Naive thymus-derived CD4-positive, alpha-beta T cell (primary cell): ENCODE data around the gene SHC2. TPM values are rescaled to one million over a fixed set of nuclear protein-coding genes. Genes with fewer than 3 reads are reported as not detected.

Source experiments
- ATAC-seq: fragments of 150-1000 bp; cut with Tn5 transposase; 2 replicates; pipeline ENCODE4 v1.10.0; 2021; ENCODE audit warnings: mild to moderate bottlenecking, moderate library complexity
- CTCF ChIA-PET: fragments of 350-600 bp; sonication (Branson Sonifier 250); formaldehyde crosslinking; loops from one replicate; lab custom pipeline; 2021; ENCODE audit warnings: antibody characterized with exemption; lab: Charles Lee
- POLR2A ChIA-PET: fragments of 350-600 bp; sonication (Branson Sonifier 250); formaldehyde crosslinking; loops from one replicate; lab custom pipeline; 2021; ENCODE audit warnings: antibody characterized with exemption, inconsistent platforms; lab: Charles Lee
- DNase-seq, 9 donors: peaks; one replicate each; pipeline versions ENCODE4 v3.0.0 to v3.0.0-alpha.2; 2020 to 2022; ENCODE audit warnings: mixed read lengths in 1 of 9
- H3K27ac ChIP-seq: one replicate; pipeline ENCODE4 v1.7.0; 2013; ENCODE audit warnings: mild to moderate bottlenecking, low read depth, low read length, moderate library complexity
- H3K27me3 ChIP-seq, 2 donors: one replicate each; pipeline ENCODE4 v1.7.0; 2013; ENCODE audit warnings: low read length in 2 of 2, mild to moderate bottlenecking in 2 of 2, moderate library complexity in 2 of 2; ENCODE audit not compliant: control insufficient read depth in 2 of 2, insufficient read depth in 2 of 2
- H3K36me3 ChIP-seq, 3 experiments: 1 replicate in 2 of 3; 2 replicates in 1 of 3; pipeline ENCODE4 v1.7.0; 2013; ENCODE audit warnings: low read length in 3 of 3, mild to moderate bottlenecking in 3 of 3, moderate library complexity in 1 of 3; ENCODE audit not compliant: insufficient read depth in 3 of 3, control insufficient read depth in 2 of 3
- H3K4me1 ChIP-seq, 2 donors: one replicate each; pipeline ENCODE4 v1.7.0; 2013; ENCODE audit warnings: low read length in 2 of 2, mild to moderate bottlenecking in 2 of 2, moderate library complexity in 1 of 2; ENCODE audit not compliant: control insufficient read depth in 2 of 2, insufficient read depth in 2 of 2
- H3K4me3 ChIP-seq: 2 replicates; pipeline ENCODE4 v1.7.0; 2013; ENCODE audit warnings: mild to moderate bottlenecking, low read length
- H3K9me3 ChIP-seq, 3 experiments: 1 replicate in 2 of 3; 2 replicates in 1 of 3; pipeline ENCODE4 v1.7.0; 2013; ENCODE audit warnings: low read length in 3 of 3; ENCODE audit not compliant: control insufficient read depth in 2 of 3
- H3K27ac Mint-ChIP-seq, 9 donors: one replicate each; pipeline ENCODE4 v1.8.0; 2020 to 2022; ENCODE audit warnings: mixed read lengths in 9 of 9, mild to moderate bottlenecking in 8 of 9, moderate library complexity in 5 of 9, inconsistent platforms in 2 of 9
- H3K27me3 Mint-ChIP-seq, 5 donors: one replicate each; pipeline ENCODE4 v1.8.0; 2021 to 2022; ENCODE audit warnings: mixed read lengths in 5 of 5, mild to moderate bottlenecking in 1 of 5
- H3K36me3 Mint-ChIP-seq, 5 donors: one replicate each; pipeline ENCODE4 v1.8.0; 2020 to 2022; ENCODE audit warnings: mixed read lengths in 5 of 5, mild to moderate bottlenecking in 3 of 5, inconsistent platforms in 1 of 5
- H3K4me1 Mint-ChIP-seq, 7 donors: one replicate each; pipeline ENCODE4 v1.8.0; 2020 to 2022; ENCODE audit warnings: mixed read lengths in 7 of 7, mild to moderate bottlenecking in 3 of 7, inconsistent platforms in 1 of 7
- H3K4me3 Mint-ChIP-seq, 10 donors: one replicate each; pipeline ENCODE4 v1.8.0; 2020 to 2022; ENCODE audit warnings: mild to moderate bottlenecking in 10 of 10, mixed read lengths in 10 of 10, moderate library complexity in 6 of 10, inconsistent platforms in 2 of 10
- H3K9me3 Mint-ChIP-seq, 11 donors: one replicate each; pipeline ENCODE4 v1.8.0; 2020 to 2022; ENCODE audit warnings: mixed read lengths in 11 of 11, mild to moderate bottlenecking in 4 of 11, inconsistent platforms in 1 of 11, moderate library complexity in 1 of 11
- intact Hi-C, 2 donors: fragments of 100-400 bp; cut with micrococcal nuclease; formaldehyde crosslinking; loops; one replicate each; pipeline ENCODE4 v1.15.1; 2023
- polyA plus RNA-seq, 2 donors: library from polyadenylated mRNA; unstranded; fragments of 300-500 nt; fragmentation: Illumina TruSeq; gene quantifications; one replicate each; pipeline ENCODE4 v1.2.3, GENCODE V29; 2021
- total RNA-seq, 6 experiments: library from RNA in 5 of 6; stranded (reverse) in 5 of 6; gene quantifications; 1 replicate in 5 of 6; 2 replicates in 1 of 6; pipeline ENCODE4 v1.2.3 and lab custom pipeline; 2021 to 2026

Gene SHC2
- total and polyA plus RNA-seq, 7 experiments from 2014 or later, result 0.82 to 2.3 (median 2.1) TPM; not detected in 4

GRCh38 chr19:464208-464545 lies 3.3 kb upstream of the SHC2 start:
- Histone ChIP-seq H3K9me3 (no peaks in the 10 kb centered on the region), H3K27ac (no peak overlapping the region), H3K4me1 (no peaks in the 10 kb centered on the region), H3K27me3 (peaks cover 0 to 6% of the 10 kb centered on the region in 2 donors), H3K36me3 (no peaks in the 10 kb centered on the region), H3K4me3 (no peak overlapping the region)
- ATAC-seq (no peak), DNase-seq (no peak)
- intact Hi-C loops, result no loop called here
- Mint-ChIP-seq H3K4me1 (peaks cover 0 to 9% (median 5%) of the 10 kb centered on the region in 7 donors), H3K9me3 (peaks cover 0 to 11% (median 0%) of the 10 kb centered on the region in 11 donors), H3K27ac (no peak overlapping the region), H3K27me3 (peaks cover 7 to 22% (median 13%) of the 10 kb centered on the region in 5 donors), H3K4me3 (no peak overlapping the region), H3K36me3 (no peaks in the 10 kb centered on the region)
- ChIA-PET POLR2A (no interaction called here), CTCF (no interaction called here)

- DNase-seq (no peak), ATAC-seq (no peak)
- peaks cover 0 to 9% (median 5%) of the 10 kb centered on the region in 7 donors for H3K4me1 Mint-ChIP-seq
- intact Hi-C loops, result no loop called here
- H3K4me3 Mint-ChIP-seq, result no peak overlapping the region
- H3K9me3 Mint-ChIP-seq, result peaks cover 0 to 11% (median 0%) of the 10 kb centered on the region in 11 donors
- H3K36me3 Mint-ChIP-seq, result no peaks in the 10 kb centered on the region
- POLR2A ChIA-PET, result no interaction called here
- Histone ChIP-seq H3K27me3 (peaks cover 0 to 6% of the 10 kb centered on the region in 2 donors), H3K9me3 (no peaks in the 10 kb centered on the region), H3K27ac (no peak overlapping the region), H3K4me1 (no peaks in the 10 kb centered on the region), H3K4me3 (no peak overlapping the region), H3K36me3 (no peaks in the 10 kb centered on the region)
- H3K27ac Mint-ChIP-seq, result no peak overlapping the region
- CTCF ChIA-PET, result no interaction called here
- peaks cover 7 to 22% (median 13%) of the 10 kb centered on the region in 5 donors for H3K27me3 Mint-ChIP-seq
Measured at GRCh38 chr19:463483-464207, 2.8 kb upstream of the SHC2 start.

GRCh38 chr19:461721-462551 lies 1.1 kb upstream of the SHC2 start:
- ATAC-seq (no peak), DNase-seq (peak in 1 of 9 donors; percentile 8)
- H3K4me3 Mint-ChIP-seq, result peak overlapping the region in 9 of 10 donors; percentile 48 to 87 (median 68)
- Histone ChIP-seq H3K4me3 (no peak overlapping the region), H3K27me3 (peaks cover 0 to 6% of the 10 kb centered on the region in 2 donors), H3K27ac (no peak overlapping the region), H3K4me1 (no peaks in the 10 kb centered on the region), H3K36me3 (no peaks in the 10 kb centered on the region), H3K9me3 (no peaks in the 10 kb centered on the region)
- H3K4me1 Mint-ChIP-seq, result peaks cover 0 to 9% (median 5%) of the 10 kb centered on the region in 7 donors
- intact Hi-C loops, result no loop called here
- ChIA-PET POLR2A (interaction anchor here (0.5 to 0.9 kb wide), 2 partner anchors 28 to 45 kb away, joined by 3 to 4 read pairs; no protein-coding TSS in a partner anchor), CTCF (no interaction called here)
- H3K9me3 Mint-ChIP-seq, result peaks cover 0 to 8% (median 0%) of the 10 kb centered on the region in 11 donors
- H3K36me3 Mint-ChIP-seq, result no peaks in the 10 kb centered on the region
- H3K27me3 Mint-ChIP-seq, result peaks cover 7 to 22% (median 14%) of the 10 kb centered on the region in 5 donors
- peak overlapping the region in 2 of 9 donors; percentile 22 to 48 for H3K27ac Mint-ChIP-seq

GRCh38 chr19:459724-460511 lies 915 bp downstream of the SHC2 start:
- peaks cover 7 to 23% (median 14%) of the 10 kb centered on the region in 5 donors for H3K27me3 Mint-ChIP-seq

GRCh38 chr19:458091-459042 lies 2.5 kb downstream of the SHC2 start:
- intact Hi-C loops, result no loop called here
- peaks cover 0 to 9% (median 5%) of the 10 kb centered on the region in 7 donors for H3K4me1 Mint-ChIP-seq
- ATAC-seq, result no peak
- ChIA-PET POLR2A (no interaction called here), CTCF (no interaction called here)
- H3K36me3 Mint-ChIP-seq, result no peaks in the 10 kb centered on the region
- peaks cover 0 to 1% (median 0%) of the 10 kb centered on the region in 11 donors for H3K9me3 Mint-ChIP-seq
- Histone ChIP-seq H3K36me3 (no peaks in the 10 kb centered on the region), H3K27me3 (peaks cover 0 to 6% of the 10 kb centered on the region in 2 donors), H3K4me1 (no peaks in the 10 kb centered on the region), H3K9me3 (no peaks in the 10 kb centered on the region), H3K27ac (no peak overlapping the region), H3K4me3 (no peak overlapping the region)
- H3K4me3 Mint-ChIP-seq, result no peak overlapping the region
- peaks cover 7 to 22% (median 11%) of the 10 kb centered on the region in 5 donors for H3K27me3 Mint-ChIP-seq
- H3K27ac Mint-ChIP-seq, result no peak overlapping the region
- no peak for DNase-seq

More at GRCh38 chr19:459724-460511, 915 bp downstream of the SHC2 start:
- ChIA-PET POLR2A (interaction anchor here (0.5 kb wide), 1 partner anchor 152 kb away, joined by 3 read pairs; no protein-coding TSS in a partner anchor), CTCF (no interaction called here)
- Histone ChIP-seq H3K27me3 (peaks cover 0 to 6% of the 10 kb centered on the region in 2 donors), H3K4me1 (no peaks in the 10 kb centered on the region), H3K27ac (no peak overlapping the region), H3K9me3 (no peaks in the 10 kb centered on the region), H3K36me3 (no peaks in the 10 kb centered on the region), H3K4me3 (no peak overlapping the region)
- no peaks in the 10 kb centered on the region for H3K36me3 Mint-ChIP-seq
- peak overlapping the region in 2 of 9 donors; percentile 24 to 72 for H3K27ac Mint-ChIP-seq
- ATAC-seq (no peak), DNase-seq (peak in 4 of 9 donors; percentile 4 to 23 (median 18))
- peak overlapping the region in 9 of 10 donors; percentile 69 to 85 (median 79) for H3K4me3 Mint-ChIP-seq
- peaks cover 0 to 9% (median 5%) of the 10 kb centered on the region in 7 donors for H3K4me1 Mint-ChIP-seq
- H3K9me3 Mint-ChIP-seq, result peaks cover 0 to 4% (median 0%) of the 10 kb centered on the region in 11 donors
- intact Hi-C loops, result no loop called here
